SK-N-SH (cell line): ENCODE measurements around the gene MAP2K5. TPM values are rescaled to one million over a fixed set of nuclear protein-coding genes. Genes with fewer than 3 reads are reported as not detected.

Experiments
- CTCF ChIA-PET: fragments of 300-600, 350-600 bp; formaldehyde crosslinking; extraction: SDS; loops from one replicate; lab custom pipeline; 2021; lab: Yijun Ruan, JAX
- POLR2A ChIA-PET: fragments of 350-600 bp; sonication (Branson Sonifier 250); formaldehyde crosslinking; extraction: SDS; loops from one replicate; lab custom pipeline; 2020; ENCODE audit warnings: antibody characterized with exemption, inconsistent platforms; lab: Yijun Ruan, JAX
- DNase-seq: peaks from one replicate; pipeline ENCODE4 v3.0.0; 2012
- H2AFZ ChIP-seq: fragments of 200-600 bp; sonication (generic); 2 replicates; pipeline ENCODE4 v1.8.1; 2016; ENCODE audit warnings: antibody characterized with exemption, mild to moderate bottlenecking, low read depth
- H3F3A ChIP-seq: fragments of 200-600 bp; sonication (generic); replicated peaks from 2 replicates; pipeline ENCODE3; 2016; ENCODE audit warnings: antibody characterized with exemption, mild to moderate bottlenecking; ENCODE audit not compliant: insufficient read depth
- H3K27ac ChIP-seq, 2 experiments: fragments of 200-500 bp in 1 of 2; fragments of 200-600 bp in 1 of 2; sonication (Bioruptor generic) in 1 of 2; sonication (generic), shearing (Covaris generic) in 1 of 2; 2 replicates each; pipeline versions ENCODE4 v1.5.1 to v1.6.1; 2014 to 2016; ENCODE audit warnings: low read depth in 2 of 2, inconsistent platforms in 1 of 2, low read length in 1 of 2, mild to moderate bottlenecking in 1 of 2, mixed read lengths in 1 of 2
- H3K27me3 ChIP-seq: fragments of 200-600 bp; sonication (generic), shearing (Covaris generic); 2 replicates; pipeline ENCODE4 v1.6.1; 2016; ENCODE audit warnings: mixed run types; ENCODE audit not compliant: insufficient read depth
- H3K36me3 ChIP-seq, 2 experiments: fragments of 200-500 bp in 1 of 2; fragments of 200-600 bp in 1 of 2; sonication (Bioruptor generic) in 1 of 2; sonication (generic) in 1 of 2; replicated peaks in 1 of 2; 2 replicates each; pipeline versions ENCODE3 to v1.5.1; 2014 to 2016; ENCODE audit warnings: low read length in 1 of 2, mild to moderate bottlenecking in 1 of 2; ENCODE audit not compliant: insufficient read depth in 2 of 2, control insufficient read depth in 1 of 2
- H3K4me1 ChIP-seq, 2 experiments: fragments of 200-500 bp in 1 of 2; fragments of 200-600 bp in 1 of 2; sonication (Bioruptor generic) in 1 of 2; sonication (generic), shearing (Covaris generic) in 1 of 2; 2 replicates each; pipeline versions ENCODE4 v1.5.1 to v1.6.1; 2014 to 2016; ENCODE audit warnings: low read depth in 1 of 2, low read length in 1 of 2, mixed run types in 1 of 2; ENCODE audit not compliant: insufficient read depth in 2 of 2, control insufficient read depth in 1 of 2
- H3K4me2 ChIP-seq: fragments of 200-600 bp; sonication (generic), shearing (Covaris generic); 2 replicates; pipeline ENCODE4 v1.6.1; 2017; ENCODE audit warnings: mixed run types
- H3K4me3 ChIP-seq, 2 experiments: fragments of 200-500 bp in 1 of 2; fragments of 200-600 bp in 1 of 2; sonication (Bioruptor generic) in 1 of 2; sonication (generic), shearing (Covaris generic) in 1 of 2; 2 replicates each; pipeline versions ENCODE4 v1.5.1 to v1.8.1; 2014 to 2016; ENCODE audit warnings: low read depth in 2 of 2, inconsistent platforms in 1 of 2, low read length in 1 of 2, mild to moderate bottlenecking in 1 of 2, mixed read lengths in 1 of 2, moderate library complexity in 1 of 2
- H3K79me2 ChIP-seq: fragments of 200-600 bp; sonication (generic); 2 replicates; pipeline ENCODE4 v1.8.1; 2017; ENCODE audit warnings: mild to moderate bottlenecking; ENCODE audit not compliant: insufficient read depth
- H3K9ac ChIP-seq: fragments of 200-600 bp; sonication (generic); 2 replicates; pipeline ENCODE4 v1.6.1; 2017; ENCODE audit warnings: mixed run types
- H3K9me2 ChIP-seq: fragments of 200-600 bp; sonication (generic); 2 replicates; pipeline ENCODE4 v1.6.1; 2017; ENCODE audit warnings: mixed run types
- H3K9me3 ChIP-seq: fragments of 200-600 bp; sonication (generic); 2 replicates; pipeline ENCODE4 v1.6.1; 2017; ENCODE audit warnings: mixed run types, mild to moderate bottlenecking, moderate library complexity
- H4K20me1 ChIP-seq: fragments of 200-600 bp; sonication (generic); 2 replicates; pipeline ENCODE4 v1.6.1; 2017; ENCODE audit warnings: mild to moderate bottlenecking, mixed run types; ENCODE audit not compliant: insufficient read depth
- CTCF ChIP-seq: fragments of 200-600 bp; sonication (generic); IDR thresholded peaks from 2 replicates; pipeline ENCODE4 v1.6.1; 2017; ENCODE audit warnings: antibody characterized with exemption, mild to moderate bottlenecking, moderate library complexity
- EZH2phosphoT487 ChIP-seq: fragments of 200-600 bp; sonication (generic); IDR thresholded peaks from 2 replicates; pipeline ENCODE4 v1.6.1; 2017; ENCODE audit warnings: low read depth, mixed run types, mild to moderate bottlenecking, antibody characterized with exemption, moderate library complexity, borderline replicate concordance
- FOSL2 ChIP-seq: IDR thresholded peaks from 2 replicates; pipeline ENCODE4 v1.4.0; 2012; ENCODE audit warnings: low read depth, mild to moderate bottlenecking, moderate library complexity, borderline replicate concordance
- FOXJ3 ChIP-seq: sonication (generic); formaldehyde crosslinking; IDR thresholded peaks from 2 replicates; pipeline ENCODE4 v1.5.1; 2020; ENCODE audit warnings: mild to moderate bottlenecking, missing genetic modification reagents
- GABPA ChIP-seq: IDR thresholded peaks from 2 replicates; pipeline ENCODE4 v1.4.0; 2012; ENCODE audit warnings: low read depth, mild to moderate bottlenecking
- GATA2 ChIP-seq: sonication (generic); formaldehyde crosslinking; IDR thresholded peaks from 2 replicates; pipeline ENCODE4 v1.5.0; 2020; ENCODE audit warnings: mild to moderate bottlenecking, missing genetic modification reagents
- MAX ChIP-seq: IDR thresholded peaks from 2 replicates; pipeline ENCODE4 v1.4.0; 2012; ENCODE audit warnings: low read depth
- NFIC ChIP-seq: IDR thresholded peaks from 2 replicates; pipeline ENCODE4 v1.4.0; 2012; ENCODE audit warnings: borderline replicate concordance
- NRF1 ChIP-seq: IDR thresholded peaks from 2 replicates; pipeline ENCODE4 v1.6.1; 2012; ENCODE audit warnings: low read depth, mild to moderate bottlenecking, low read length
- PBX3 ChIP-seq: IDR thresholded peaks from 2 replicates; pipeline ENCODE4; 2012
- RAD21 ChIP-seq: IDR thresholded peaks from 2 replicates; pipeline ENCODE4 v1.6.1; 2012; ENCODE audit warnings: mild to moderate bottlenecking, low read length
- RCOR1 ChIP-seq: fragments of 150-350 bp; IDR thresholded peaks from 2 replicates; pipeline ENCODE4 v1.6.1; 2017; ENCODE audit warnings: antibody characterized with exemption, low read length
- REST ChIP-seq: IDR thresholded peaks from 2 replicates; pipeline ENCODE4 v1.6.1; 2012; ENCODE audit warnings: mild to moderate bottlenecking, low read depth, low read length, moderate library complexity
- RFX5 ChIP-seq: IDR thresholded peaks from 2 replicates; pipeline ENCODE4 v1.6.1; 2012; ENCODE audit warnings: mild to moderate bottlenecking, improper control_type of control experiment, low read length
- TAF1 ChIP-seq: IDR thresholded peaks from 2 replicates; pipeline ENCODE4 v1.6.1; 2012; ENCODE audit warnings: low read depth, mild to moderate bottlenecking, low read length, moderate library complexity, borderline replicate concordance
- TCF12 ChIP-seq: IDR thresholded peaks from 2 replicates; pipeline ENCODE4 v1.4.0; 2012
- WGBS: methylation state at CpG from one replicate; pipeline ENCODE4 v1.1.6; 2017; ENCODE audit warnings: low lambda C conversion rate; 5-methylcytosine and 5-hydroxymethylcytosine counted together
- polyA plus RNA-seq, 3 experiments: library from polyadenylated mRNA; depleted of rRNA; stranded (reverse); fragments of >200 nt; gene quantifications; 2 replicates each; pipeline ENCODE4 v1.2.3, GENCODE V29; 2012

Gene MAP2K5
- polyA plus RNA-seq, 1 of the 3 experiments (the other 2 are of a cell fraction): 6.2 TPM

- H3K4me1 ChIP-seq: peaks cover 0 to 22% of the 10 kb centered on the region in 2 experiments; a peak in 2 of 4 replicates
- no peaks in the 10 kb centered on the region for H3F3A ChIP-seq
- no peaks in the 10 kb centered on the region for H3K36me3 ChIP-seq
- no peaks in the 10 kb centered on the region for H4K20me1 ChIP-seq
- peak overlapping the region; percentile 90; the same call in 1 of the 2 replicates for H3K4me2 ChIP-seq
- CTCF ChIA-PET: interaction anchor here (1.8 to 4.6 kb wide), 3 partner anchors 8 to 365 kb away, joined by 5 to 23 read pairs (median 10); no protein-coding TSS in a partner anchor
- no peak overlapping the region for H2AFZ ChIP-seq
- no peak overlapping the region for H3K27ac ChIP-seq
- WGBS: 14% methylated on average over 19 of the region's 46 CpGs
- DNase-seq: peak; percentile 63
- H3K4me3 ChIP-seq: peak overlapping the region in 1 of 2 experiments; percentile 47; a peak in 3 of 4 replicates
- POLR2A ChIA-PET: no interaction called here
- H3K9ac ChIP-seq: no peak overlapping the region
- no peaks in the 10 kb centered on the region for H3K79me2 ChIP-seq
- no peaks in the 10 kb centered on the region for H3K9me2 ChIP-seq
- peaks cover 36% of the 10 kb centered on the region for H3K27me3 ChIP-seq
- no peaks in the 10 kb centered on the region for H3K9me3 ChIP-seq
- no peak for TF ChIP-seq TCF12
- TF ChIP-seq GABPA: no peak
- TF ChIP-seq PBX3: no peak
- no peak for TF ChIP-seq FOXJ3 (CRISPR knock-in tag)
- no peak for TF ChIP-seq REST
- TF ChIP-seq FOSL2: no peak
- no peak for TF ChIP-seq NRF1
- no peak for TF ChIP-seq RAD21
- TF ChIP-seq TAF1: no peak
- no peak for TF ChIP-seq CTCF
- TF ChIP-seq RFX5: no peak
- no peak for TF ChIP-seq GATA2 (CRISPR knock-in tag)
- no peak for TF ChIP-seq NFIC
- no peak for TF ChIP-seq EZH2phosphoT487
- TF ChIP-seq RCOR1: no peak
- no peak for TF ChIP-seq MAX
- TF ChIP-seq, all 33 proteins: peak for 0
These were observed 280.2 kb downstream of the MAP2K5 start for GRCh38 chr15:67822537-67823313.
